HCT116 (cell line): ENCODE results near the gene TNKS2. TPM values are rescaled to one million over a fixed set of nuclear protein-coding genes. Genes with fewer than 3 reads are reported as not detected.

Experiments
- ATAC-seq: fragments of 200-7000 bp; cut with Tn5 transposase; 2 replicates; pipeline ENCODE4 v1.9.1; 2020; ENCODE audit warnings: mild to moderate bottlenecking, moderate library complexity
- BruUV-seq: library from RNA; stranded (reverse); fragments of 400-500 nt; replicated peaks from 2 replicates; lab custom pipeline; 2021; lab: Mats Ljungman, UMichigan
- CTCF ChIA-PET: fragments of 300-600 bp; sonication (Branson Sonifier 250); formaldehyde crosslinking; loops from one replicate; lab custom pipeline; 2021; ENCODE audit warnings: antibody characterized with exemption; lab: Charles Lee
- POLR2A ChIA-PET: fragments of 300-600, 350-600 bp; sonication (Branson Sonifier 250); formaldehyde crosslinking; loops from one replicate; lab custom pipeline; 2021; ENCODE audit warnings: antibody characterized with exemption; lab: Charles Lee
- RAD21 ChIA-PET, 2 experiments: fragments of 300-600 bp; sonication (Branson Sonifier 250); formaldehyde crosslinking; loops; one replicate each; lab custom pipeline; 2023; ENCODE audit warnings: low total read pairs in 2 of 2; ENCODE audit not compliant: uncharacterized antibody in 2 of 2, unreplicated experiment in 2 of 2, low non-redundant PET in 1 of 2; lab: Charles Lee
- DNase-seq: peaks from one replicate; pipeline ENCODE4 v3.0.0-alpha.2; 2010; ENCODE audit warnings: low read depth, low spot score
- H2AFZ ChIP-seq: fragments of 200-600 bp; shearing (Covaris generic), sonication (generic); 2 replicates; pipeline ENCODE4 v1.6.1; 2017; ENCODE audit warnings: low read depth, mixed run types, mixed read lengths, antibody characterized with exemption, low read length; ENCODE audit not compliant: poor library complexity, severe bottlenecking
- H3K27ac ChIP-seq: 2 replicates; pipeline ENCODE4 v1.5.1; 2012; ENCODE audit warnings: low read depth, low read length
- H3K27me3 ChIP-seq: fragments of 200-600 bp; sonication (generic); 2 replicates; pipeline ENCODE4 v1.6.1; 2016; ENCODE audit warnings: mixed run types, low read length, mixed read lengths; ENCODE audit not compliant: insufficient read depth
- H3K36me3 ChIP-seq, 2 experiments: fragments of 200-500 bp in 1 of 2; fragments of 200-600 bp in 1 of 2; sonication (Bioruptor generic) in 1 of 2; sonication (generic) in 1 of 2; 2 replicates each; pipeline versions ENCODE4 v1.5.1 to v1.6.1; 2014 to 2016; ENCODE audit warnings: low read length in 2 of 2, inconsistent platforms in 1 of 2, mixed read lengths in 1 of 2, mixed run types in 1 of 2; ENCODE audit not compliant: insufficient read depth in 2 of 2, control insufficient read depth in 1 of 2
- H3K4me1 ChIP-seq, 2 experiments: fragments of 200-600 bp in 1 of 2; sonication (generic) in 1 of 2; 2 replicates each; pipeline versions ENCODE4 v1.5.1 to v1.6.1; 2012 to 2017; ENCODE audit warnings: low read length in 2 of 2, inconsistent platforms in 1 of 2, mild to moderate bottlenecking in 1 of 2, mixed read lengths in 1 of 2, mixed run types in 1 of 2, moderate library complexity in 1 of 2; ENCODE audit not compliant: insufficient read depth in 2 of 2, control insufficient read depth in 1 of 2
- H3K4me2 ChIP-seq: fragments of 200-600 bp; sonication (generic); 2 replicates; pipeline ENCODE4 v1.6.1; 2017; ENCODE audit warnings: mixed run types, low read length, mixed read lengths
- H3K4me3 ChIP-seq, 2 experiments: fragments of 200-600 bp in 1 of 2; sonication (generic) in 1 of 2; replicated peaks in 1 of 2; 2 replicates each; pipeline ENCODE4 v1.5.1; 2011 to 2016; ENCODE audit warnings: low read length in 2 of 2, control low read depth in 1 of 2, low read depth in 1 of 2, mild to moderate bottlenecking in 1 of 2, mixed read lengths in 1 of 2, mixed run types in 1 of 2
- H3K79me2 ChIP-seq: fragments of 200-600 bp; sonication (generic); 2 replicates; pipeline ENCODE4 v1.6.1; 2017; ENCODE audit warnings: mild to moderate bottlenecking, mixed run types, low read length, moderate library complexity, mixed read lengths; ENCODE audit not compliant: insufficient read depth
- H3K9ac ChIP-seq: fragments of 200-600 bp; sonication (generic); 2 replicates; pipeline ENCODE4 v1.6.1; 2016; ENCODE audit warnings: low read length, mixed read lengths
- H3K9me2 ChIP-seq: fragments of 200-600 bp; sonication (generic), shearing (Covaris generic); 2 replicates; pipeline ENCODE4 v1.6.1; 2017; ENCODE audit warnings: mixed run types, mild to moderate bottlenecking, moderate library complexity; ENCODE audit not compliant: insufficient read depth
- H3K9me3 ChIP-seq, 2 experiments: fragments of 200-500 bp in 1 of 2; fragments of 200-600 bp in 1 of 2; sonication (Bioruptor generic) in 1 of 2; sonication (generic) in 1 of 2; 2 replicates each; pipeline ENCODE4 v1.6.1; 2014 to 2017; ENCODE audit warnings: low read length in 2 of 2, mixed read lengths in 2 of 2, inconsistent platforms in 1 of 2, low read depth in 1 of 2, mild to moderate bottlenecking in 1 of 2, mixed run types in 1 of 2, moderate library complexity in 1 of 2; ENCODE audit not compliant: control insufficient read depth in 1 of 2, insufficient read depth in 1 of 2
- H4K20me1 ChIP-seq: fragments of 200-600 bp; sonication (generic), shearing (Covaris generic); 2 replicates; pipeline ENCODE4 v1.6.1; 2017; ENCODE audit warnings: mixed run types, mild to moderate bottlenecking, moderate library complexity; ENCODE audit not compliant: insufficient read depth
- CBX3 ChIP-seq: IDR thresholded peaks from 2 replicates; pipeline ENCODE4 v1.6.1; 2012; ENCODE audit warnings: low read depth
- CEBPB ChIP-seq: IDR thresholded peaks from 2 replicates; pipeline ENCODE4 v1.6.1; 2012; ENCODE audit warnings: low read depth
- EGR1 ChIP-seq: IDR thresholded peaks from 2 replicates; pipeline ENCODE4 v1.6.1; 2012; ENCODE audit warnings: low read depth
- ELF1 ChIP-seq: IDR thresholded peaks from 2 replicates; pipeline ENCODE4 v1.6.1; 2012; ENCODE audit warnings: low read depth, borderline replicate concordance
- EZH2phosphoT487 ChIP-seq: fragments of 200-600 bp; IDR thresholded peaks from 2 replicates; pipeline ENCODE4 v1.6.1; 2018; ENCODE audit warnings: antibody characterized with exemption, borderline replicate concordance
- POLR2AphosphoS5 ChIP-seq: IDR thresholded peaks from 2 replicates; pipeline ENCODE4 v1.6.1; 2011; ENCODE audit warnings: mild to moderate bottlenecking, low read depth, low read length, moderate library complexity
- RAD21 ChIP-seq: IDR thresholded peaks from 2 replicates; pipeline ENCODE4 v1.6.1; 2012; ENCODE audit warnings: low read depth, mild to moderate bottlenecking
- SIN3A ChIP-seq: IDR thresholded peaks from 2 replicates; pipeline ENCODE4 v1.6.1; 2012; ENCODE audit warnings: low read depth
- SP1 ChIP-seq: IDR thresholded peaks from 2 replicates; pipeline ENCODE4 v1.6.1; 2012; ENCODE audit warnings: low read depth
- ZFX ChIP-seq: fragments of 450-650 bp; IDR thresholded peaks from 2 replicates; pipeline ENCODE4 v1.6.1; 2017
- ZNF274 ChIP-seq: fragments of 200-500 bp; sonication (Bioruptor generic); IDR thresholded peaks from 2 replicates; pipeline ENCODE4 v1.6.1; 2014; ENCODE audit warnings: mild to moderate bottlenecking, low read depth, low read length, inconsistent platforms
- intact Hi-C: fragments of 100-400 bp; cut with micrococcal nuclease; formaldehyde crosslinking; loops from 2 replicates; pipeline ENCODE4 v1.10.0; 2022
- total RNA-seq: library from RNA; stranded (reverse); gene quantifications from one replicate; pipeline ENCODE4 v1.2.1, GENCODE V29; 2021; ENCODE audit not compliant: unreplicated experiment
- TF ChIP-seq, protein P1 (sequence below): IDR thresholded peaks from 2 replicates; pipeline ENCODE4 v1.6.1; 2012; ENCODE audit warnings: low read depth
- TF ChIP-seq, protein P2 (sequence below), 3 experiments: fragments of 200-600 bp in 1 of 3; sonication (generic) in 1 of 3; IDR thresholded peaks in 2 of 3; conservative IDR thresholded peaks in 1 of 3; 2 replicates each; pipeline ENCODE4 v1.5.1; 2012 to 2017; ENCODE audit warnings: low read depth in 2 of 3, low read length in 2 of 3, antibody characterized with exemption in 1 of 3, borderline replicate concordance in 1 of 3, control low read depth in 1 of 3, mild to moderate bottlenecking in 1 of 3, mixed read lengths in 1 of 3, mixed run types in 1 of 3, moderate library complexity in 1 of 3; ENCODE audit not compliant: insufficient read depth in 1 of 3

The TNKS2 gene
- total RNA-seq, 1 experiment from 2014 or later, result 20.7 TPM

GRCh38 chr10:91864099-91864498 lies 65.9 kb downstream of the TNKS2 start:
- peaks cover 4 to 19% of the 10 kb centered on the region in 2 experiments; a peak in 3 of 4 replicates for H3K36me3 ChIP-seq
- DNase-seq (no peak), ATAC-seq (no peak)
- intact Hi-C loops, result no loop called here
- ChIA-PET CTCF (interaction anchor here (0.6 kb wide), 1 partner anchor 49 kb away, joined by 3 read pairs; no protein-coding TSS in a partner anchor), POLR2A (no interaction called here), RAD21 (no interaction called here)
- H3K4me2 ChIP-seq, result no peak overlapping the region
- H3K27ac ChIP-seq, result no peak overlapping the region
- TF ChIP-seq EZH2phosphoT487, result no peak
- TF ChIP-seq SP1, result no peak
- TF ChIP-seq POLR2AphosphoS5, result no peak
- no peak for TF ChIP-seq ZFX
- TF ChIP-seq ELF1, result no peak
- TF ChIP-seq, protein P1, sequence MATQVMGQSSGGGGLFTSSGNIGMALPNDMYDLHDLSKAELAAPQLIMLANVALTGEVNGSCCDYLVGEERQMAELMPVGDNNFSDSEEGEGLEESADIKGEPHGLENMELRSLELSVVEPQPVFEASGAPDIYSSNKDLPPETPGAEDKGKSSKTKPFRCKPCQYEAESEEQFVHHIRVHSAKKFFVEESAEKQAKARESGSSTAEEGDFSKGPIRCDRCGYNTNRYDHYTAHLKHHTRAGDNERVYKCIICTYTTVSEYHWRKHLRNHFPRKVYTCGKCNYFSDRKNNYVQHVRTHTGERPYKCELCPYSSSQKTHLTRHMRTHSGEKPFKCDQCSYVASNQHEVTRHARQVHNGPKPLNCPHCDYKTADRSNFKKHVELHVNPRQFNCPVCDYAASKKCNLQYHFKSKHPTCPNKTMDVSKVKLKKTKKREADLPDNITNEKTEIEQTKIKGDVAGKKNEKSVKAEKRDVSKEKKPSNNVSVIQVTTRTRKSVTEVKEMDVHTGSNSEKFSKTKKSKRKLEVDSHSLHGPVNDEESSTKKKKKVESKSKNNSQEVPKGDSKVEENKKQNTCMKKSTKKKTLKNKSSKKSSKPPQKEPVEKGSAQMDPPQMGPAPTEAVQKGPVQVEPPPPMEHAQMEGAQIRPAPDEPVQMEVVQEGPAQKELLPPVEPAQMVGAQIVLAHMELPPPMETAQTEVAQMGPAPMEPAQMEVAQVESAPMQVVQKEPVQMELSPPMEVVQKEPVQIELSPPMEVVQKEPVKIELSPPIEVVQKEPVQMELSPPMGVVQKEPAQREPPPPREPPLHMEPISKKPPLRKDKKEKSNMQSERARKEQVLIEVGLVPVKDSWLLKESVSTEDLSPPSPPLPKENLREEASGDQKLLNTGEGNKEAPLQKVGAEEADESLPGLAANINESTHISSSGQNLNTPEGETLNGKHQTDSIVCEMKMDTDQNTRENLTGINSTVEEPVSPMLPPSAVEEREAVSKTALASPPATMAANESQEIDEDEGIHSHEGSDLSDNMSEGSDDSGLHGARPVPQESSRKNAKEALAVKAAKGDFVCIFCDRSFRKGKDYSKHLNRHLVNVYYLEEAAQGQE, result no peak
- TF ChIP-seq SIN3A, result no peak
- TF ChIP-seq RAD21, result no peak
- TF ChIP-seq, protein P2, sequence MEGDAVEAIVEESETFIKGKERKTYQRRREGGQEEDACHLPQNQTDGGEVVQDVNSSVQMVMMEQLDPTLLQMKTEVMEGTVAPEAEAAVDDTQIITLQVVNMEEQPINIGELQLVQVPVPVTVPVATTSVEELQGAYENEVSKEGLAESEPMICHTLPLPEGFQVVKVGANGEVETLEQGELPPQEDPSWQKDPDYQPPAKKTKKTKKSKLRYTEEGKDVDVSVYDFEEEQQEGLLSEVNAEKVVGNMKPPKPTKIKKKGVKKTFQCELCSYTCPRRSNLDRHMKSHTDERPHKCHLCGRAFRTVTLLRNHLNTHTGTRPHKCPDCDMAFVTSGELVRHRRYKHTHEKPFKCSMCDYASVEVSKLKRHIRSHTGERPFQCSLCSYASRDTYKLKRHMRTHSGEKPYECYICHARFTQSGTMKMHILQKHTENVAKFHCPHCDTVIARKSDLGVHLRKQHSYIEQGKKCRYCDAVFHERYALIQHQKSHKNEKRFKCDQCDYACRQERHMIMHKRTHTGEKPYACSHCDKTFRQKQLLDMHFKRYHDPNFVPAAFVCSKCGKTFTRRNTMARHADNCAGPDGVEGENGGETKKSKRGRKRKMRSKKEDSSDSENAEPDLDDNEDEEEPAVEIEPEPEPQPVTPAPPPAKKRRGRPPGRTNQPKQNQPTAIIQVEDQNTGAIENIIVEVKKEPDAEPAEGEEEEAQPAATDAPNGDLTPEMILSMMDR (IDR thresholded peaks at IDR 0.05 in 2 of 3, conservative IDR thresholded peaks at IDR 0.05 in 1 of 3; ENCODE audit: borderline replicate concordance in 1 of 3, insufficient read depth in 1 of 3, low read depth in 2 of 3, low read length in 2 of 3), result no peak
- TF ChIP-seq CBX3, result no peak
- TF ChIP-seq CEBPB, result no peak
- TF ChIP-seq EGR1, result no peak
- no peak for TF ChIP-seq ZNF274
- BruUV-seq, result no TSS peak
- H4K20me1 ChIP-seq, result no peaks in the 10 kb centered on the region; the same call in 1 of the 2 replicates
- H3K9me2 ChIP-seq, result no peaks in the 10 kb centered on the region
- H3K9me3 ChIP-seq, result no peaks in the 10 kb centered on the region
- no peak overlapping the region for H3K9ac ChIP-seq
- no peaks in the 10 kb centered on the region for H3K4me1 ChIP-seq
- no peak overlapping the region for H2AFZ ChIP-seq
- H3K27me3 ChIP-seq, result no peaks in the 10 kb centered on the region
- no peaks in the 10 kb centered on the region for H3K79me2 ChIP-seq
- no peak overlapping the region for H3K4me3 ChIP-seq
